HG03565 (cell line): ENCODE results near the gene PHACTR1.

ENCODE experiments used
- ATAC-seq: cut with Tn5 transposase; IDR thresholded peaks from one replicate; pipeline ENCODE4 v1.9.1; 2021; ENCODE audit warnings: mild to moderate bottlenecking, moderate library complexity; ENCODE audit not compliant: unreplicated experiment

PHACTR1 gene

GRCh38 chr6:13177664-13178063 is 461.1 kb downstream of the PHACTR1 start:
- ATAC-seq, result no peak

- no peak for ATAC-seq
Observed at GRCh38 chr6:13178107-13178506, 461.5 kb downstream of the PHACTR1 start.

- no peak for ATAC-seq
Observed at GRCh38 chr6:13180538-13180937, 464.0 kb downstream of the PHACTR1 start.

GRCh38 chr6:13181393-13181792 is 464.8 kb downstream of the PHACTR1 start:
- no peak for ATAC-seq

- ATAC-seq, result no peak
Observed at GRCh38 chr6:13183415-13184088, 467.0 kb downstream of the PHACTR1 start.

GRCh38 chr6:13184089-13184468 is 467.5 kb downstream of the PHACTR1 start:
- no peak for ATAC-seq

GRCh38 chr6:13184547-13184946 is 468.0 kb downstream of the PHACTR1 start:
- ATAC-seq, result no peak

GRCh38 chr6:13186861-13187260 is 470.3 kb downstream of the PHACTR1 start:
- no peak for ATAC-seq

- no peak for ATAC-seq
Observed at GRCh38 chr6:13187692-13188091, 471.1 kb downstream of the PHACTR1 start.

GRCh38 chr6:13188306-13188705 is 471.7 kb downstream of the PHACTR1 start:
- no peak for ATAC-seq

GRCh38 chr6:13189710-13190109 is 473.1 kb downstream of the PHACTR1 start:
- no peak for ATAC-seq

- no peak for ATAC-seq
Observed at GRCh38 chr6:13190376-13190775, 473.8 kb downstream of the PHACTR1 start.

- no peak for ATAC-seq
Observed at GRCh38 chr6:13191461-13191860, 474.9 kb downstream of the PHACTR1 start.

- ATAC-seq, result no peak
Observed at GRCh38 chr6:13194852-13195251, 478.3 kb downstream of the PHACTR1 start.

- ATAC-seq, result no peak
Observed at GRCh38 chr6:13195803-13196202, 479.2 kb downstream of the PHACTR1 start.

- no peak for ATAC-seq
Observed at GRCh38 chr6:13198168-13198567, 481.6 kb downstream of the PHACTR1 start.

- no peak for ATAC-seq
Observed at GRCh38 chr6:13201336-13201735, 484.8 kb downstream of the PHACTR1 start.

- ATAC-seq, result no peak
Observed at GRCh38 chr6:13203145-13203544, 486.6 kb downstream of the PHACTR1 start.

GRCh38 chr6:13205106-13205505 is 488.5 kb downstream of the PHACTR1 start:
- no peak for ATAC-seq

- ATAC-seq, result no peak
Observed at GRCh38 chr6:13212096-13212495, 495.5 kb downstream of the PHACTR1 start.

- ATAC-seq, result no peak
Observed at GRCh38 chr6:13212538-13212937, 496.0 kb downstream of the PHACTR1 start.

GRCh38 chr6:13215390-13215789 is 498.8 kb downstream of the PHACTR1 start:
- ATAC-seq, result no peak
